ENCODE data around the gene KLB.

KLB gene

GRCh38 chr4:39429476-39430334, 23.0 kb downstream of the KLB start:
- no peak overlapping the region for H3K27ac ChIP-seq
- no peak for TF ChIP-seq ZFX (IDR thresholded peaks at IDR 0.05)
- no peak for TF ChIP-seq CTCF (conservative IDR thresholded peaks at IDR 0.05)

- no peak overlapping the region for H3K27ac ChIP-seq
- TF ChIP-seq CTCF (conservative IDR thresholded peaks at IDR 0.05) (no peak), ZFX (IDR thresholded peaks at IDR 0.05) (no peak)
Observed at GRCh38 chr4:39433878-39434492, 27.3 kb downstream of the KLB start.

GRCh38 chr4:39435659-39436563, 29.2 kb downstream of the KLB start:
- TF ChIP-seq ZFX (IDR thresholded peaks at IDR 0.05) (no peak), CTCF (conservative IDR thresholded peaks at IDR 0.05) (peak; percentile 37)

GRCh38 chr4:39441593-39441992, 34.9 kb downstream of the KLB start:
- no peak for TF ChIP-seq ZFX (IDR thresholded peaks at IDR 0.05)
- TF ChIP-seq CTCF (conservative IDR thresholded peaks at IDR 0.05), result no peak
- no peak overlapping the region for H3K27ac ChIP-seq

More at GRCh38 chr4:39435659-39436563, 29.2 kb downstream of the KLB start:
- no peak overlapping the region for H3K27ac ChIP-seq

GRCh38 chr4:39442998-39443397, 36.3 kb downstream of the KLB start:
- H3K27ac ChIP-seq, result no peak overlapping the region

GRCh38 chr4:39446483-39446841, 39.7 kb downstream of the KLB start:
- no peak for TF ChIP-seq CTCF (conservative IDR thresholded peaks at IDR 0.05)
- peak; percentile 62; the same call in 1 of the 2 replicates for TF ChIP-seq ZFX (IDR thresholded peaks at IDR 0.05)
- H3K27ac ChIP-seq, result peak overlapping the region; percentile 72

More at GRCh38 chr4:39442998-39443397, 36.3 kb downstream of the KLB start:
- TF ChIP-seq CTCF (conservative IDR thresholded peaks at IDR 0.05) (no peak), ZFX (IDR thresholded peaks at IDR 0.05) (no peak)
